HL-60 (cell line): ENCODE results near the gene ZNF462.

Source experiments
- SPI1 ChIP-seq: IDR thresholded peaks from 2 replicates; pipeline ENCODE4 v1.6.1; 2012; ENCODE audit warnings: low read depth, mild to moderate bottlenecking, borderline replicate concordance
- TF ChIP-seq, protein P1 (sequence below): IDR thresholded peaks from one replicate; pipeline ENCODE4 v1.5.1; 2011; ENCODE audit warnings: low read length, control low read depth, inconsistent platforms; ENCODE audit not compliant: insufficient read depth
- TF ChIP-seq, protein P2 (sequence below): IDR thresholded peaks from 2 replicates; pipeline ENCODE4 v1.6.1; 2012; ENCODE audit warnings: low read depth; ENCODE audit not compliant: insufficient replicate concordance

GRCh38 chr9:107046692-107047091, 183.7 kb downstream of the ZNF462 start:
- TF ChIP-seq, protein P1, sequence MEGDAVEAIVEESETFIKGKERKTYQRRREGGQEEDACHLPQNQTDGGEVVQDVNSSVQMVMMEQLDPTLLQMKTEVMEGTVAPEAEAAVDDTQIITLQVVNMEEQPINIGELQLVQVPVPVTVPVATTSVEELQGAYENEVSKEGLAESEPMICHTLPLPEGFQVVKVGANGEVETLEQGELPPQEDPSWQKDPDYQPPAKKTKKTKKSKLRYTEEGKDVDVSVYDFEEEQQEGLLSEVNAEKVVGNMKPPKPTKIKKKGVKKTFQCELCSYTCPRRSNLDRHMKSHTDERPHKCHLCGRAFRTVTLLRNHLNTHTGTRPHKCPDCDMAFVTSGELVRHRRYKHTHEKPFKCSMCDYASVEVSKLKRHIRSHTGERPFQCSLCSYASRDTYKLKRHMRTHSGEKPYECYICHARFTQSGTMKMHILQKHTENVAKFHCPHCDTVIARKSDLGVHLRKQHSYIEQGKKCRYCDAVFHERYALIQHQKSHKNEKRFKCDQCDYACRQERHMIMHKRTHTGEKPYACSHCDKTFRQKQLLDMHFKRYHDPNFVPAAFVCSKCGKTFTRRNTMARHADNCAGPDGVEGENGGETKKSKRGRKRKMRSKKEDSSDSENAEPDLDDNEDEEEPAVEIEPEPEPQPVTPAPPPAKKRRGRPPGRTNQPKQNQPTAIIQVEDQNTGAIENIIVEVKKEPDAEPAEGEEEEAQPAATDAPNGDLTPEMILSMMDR = no peak
- TF ChIP-seq, protein P2, sequence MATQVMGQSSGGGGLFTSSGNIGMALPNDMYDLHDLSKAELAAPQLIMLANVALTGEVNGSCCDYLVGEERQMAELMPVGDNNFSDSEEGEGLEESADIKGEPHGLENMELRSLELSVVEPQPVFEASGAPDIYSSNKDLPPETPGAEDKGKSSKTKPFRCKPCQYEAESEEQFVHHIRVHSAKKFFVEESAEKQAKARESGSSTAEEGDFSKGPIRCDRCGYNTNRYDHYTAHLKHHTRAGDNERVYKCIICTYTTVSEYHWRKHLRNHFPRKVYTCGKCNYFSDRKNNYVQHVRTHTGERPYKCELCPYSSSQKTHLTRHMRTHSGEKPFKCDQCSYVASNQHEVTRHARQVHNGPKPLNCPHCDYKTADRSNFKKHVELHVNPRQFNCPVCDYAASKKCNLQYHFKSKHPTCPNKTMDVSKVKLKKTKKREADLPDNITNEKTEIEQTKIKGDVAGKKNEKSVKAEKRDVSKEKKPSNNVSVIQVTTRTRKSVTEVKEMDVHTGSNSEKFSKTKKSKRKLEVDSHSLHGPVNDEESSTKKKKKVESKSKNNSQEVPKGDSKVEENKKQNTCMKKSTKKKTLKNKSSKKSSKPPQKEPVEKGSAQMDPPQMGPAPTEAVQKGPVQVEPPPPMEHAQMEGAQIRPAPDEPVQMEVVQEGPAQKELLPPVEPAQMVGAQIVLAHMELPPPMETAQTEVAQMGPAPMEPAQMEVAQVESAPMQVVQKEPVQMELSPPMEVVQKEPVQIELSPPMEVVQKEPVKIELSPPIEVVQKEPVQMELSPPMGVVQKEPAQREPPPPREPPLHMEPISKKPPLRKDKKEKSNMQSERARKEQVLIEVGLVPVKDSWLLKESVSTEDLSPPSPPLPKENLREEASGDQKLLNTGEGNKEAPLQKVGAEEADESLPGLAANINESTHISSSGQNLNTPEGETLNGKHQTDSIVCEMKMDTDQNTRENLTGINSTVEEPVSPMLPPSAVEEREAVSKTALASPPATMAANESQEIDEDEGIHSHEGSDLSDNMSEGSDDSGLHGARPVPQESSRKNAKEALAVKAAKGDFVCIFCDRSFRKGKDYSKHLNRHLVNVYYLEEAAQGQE = no peak
- TF ChIP-seq SPI1 = no peak
